GM21825 (cell line): ENCODE measurements around the gene ZNF865.
"Not testable (repeated sequence)": the region's sequence is repeated elsewhere in the genome, so short reads cannot be mapped to it uniquely, and the experiment has no call there.

Experiments used
- ATAC-seq: cut with Tn5 transposase; IDR thresholded peaks from one replicate; pipeline ENCODE4 v1.9.1; 2021; ENCODE audit warnings: mild to moderate bottlenecking, moderate library complexity; ENCODE audit not compliant: unreplicated experiment

The ZNF865 gene

DNA sequence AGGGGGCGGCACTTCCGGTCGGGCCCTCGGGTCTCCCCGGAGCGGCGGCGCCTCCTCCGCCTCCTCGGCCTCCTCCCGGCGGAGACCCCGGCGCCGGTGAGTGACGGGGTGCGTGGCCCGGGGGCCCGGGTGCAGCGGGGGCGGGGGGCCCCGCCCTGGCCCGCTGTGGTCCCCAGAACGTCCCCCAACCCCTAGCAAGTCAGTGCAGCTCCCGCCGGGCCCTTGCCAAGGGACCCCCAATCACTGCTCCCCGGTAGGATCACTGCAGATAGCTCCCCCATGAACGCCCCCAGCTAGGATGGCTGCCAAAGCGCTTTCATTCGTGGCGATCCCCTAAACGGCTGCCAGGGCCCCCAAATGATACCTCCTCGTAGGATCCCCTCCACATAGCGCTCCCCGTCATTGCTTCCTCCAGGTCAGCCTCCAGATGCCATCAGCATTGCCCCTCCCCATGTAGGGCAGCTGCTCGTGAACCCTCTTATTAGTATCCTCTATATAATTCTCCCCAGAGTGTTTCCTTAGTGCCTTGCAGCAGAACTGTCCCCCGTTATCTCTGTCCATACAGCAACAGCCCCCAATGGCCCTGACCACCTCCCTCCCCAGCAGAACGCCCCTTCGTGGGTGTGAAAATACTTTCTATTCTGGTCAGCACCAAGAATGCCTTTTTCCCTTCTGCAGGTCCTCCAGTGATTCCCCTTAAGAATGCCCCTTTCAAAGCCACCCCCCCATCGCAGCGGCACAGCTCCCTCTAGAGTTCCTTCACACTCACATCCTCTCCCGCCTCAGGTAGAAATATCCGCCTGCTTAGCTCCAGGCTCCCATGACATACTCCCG is at the start of gene ZNF865:
Gene ZNF865 (plus strand): TSS at position 11 of the 834 bp plus-strand sequence. CDS start 7,972 bp downstream, outside the sequence.
- ATAC-seq: peak; percentile 25

DNA sequence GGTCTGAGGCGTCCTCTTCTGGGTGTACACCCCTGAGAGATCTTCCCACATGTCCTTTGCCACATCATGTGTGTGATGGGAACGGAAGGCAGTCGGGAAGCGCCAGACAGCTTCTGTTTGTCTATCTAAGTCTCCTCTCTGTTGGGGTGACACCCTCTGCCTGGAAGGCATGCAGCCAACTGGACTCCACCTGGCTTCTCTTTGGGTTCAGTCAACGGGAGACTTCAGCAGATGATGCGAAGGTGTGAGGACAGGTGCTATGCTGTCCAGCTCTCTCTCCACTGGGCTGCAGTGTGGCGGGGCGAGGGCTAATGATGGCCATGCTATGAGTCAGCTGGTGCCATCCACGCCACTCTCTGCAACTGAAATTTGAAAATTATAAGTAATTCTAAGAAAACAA is 45.8 kb upstream of the ZNF865 start:
- ATAC-seq: no peak

DNA sequence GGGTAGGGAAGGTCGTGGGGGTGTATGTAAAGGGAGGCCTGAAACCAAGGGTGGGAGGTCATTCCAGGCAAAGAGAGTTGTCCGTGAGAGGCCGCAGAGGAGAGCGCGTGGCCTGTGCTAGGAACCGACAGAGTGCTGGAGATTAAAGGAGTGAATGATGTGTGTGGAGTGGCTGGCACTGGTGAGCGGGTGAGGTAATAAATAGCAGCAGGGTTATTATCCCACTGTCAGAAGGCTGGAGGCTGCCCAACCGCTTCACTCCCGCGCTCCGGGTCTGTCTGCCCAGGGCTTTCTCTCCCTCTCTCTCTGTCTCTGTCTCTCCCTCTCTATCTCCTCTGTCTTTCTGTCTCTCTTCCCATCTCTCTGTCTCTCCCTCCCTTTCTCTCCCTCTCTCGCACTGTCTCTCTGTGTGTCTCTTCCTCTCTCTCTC is 42.2 kb upstream of the ZNF865 start:
- ATAC-seq: no peak

DNA sequence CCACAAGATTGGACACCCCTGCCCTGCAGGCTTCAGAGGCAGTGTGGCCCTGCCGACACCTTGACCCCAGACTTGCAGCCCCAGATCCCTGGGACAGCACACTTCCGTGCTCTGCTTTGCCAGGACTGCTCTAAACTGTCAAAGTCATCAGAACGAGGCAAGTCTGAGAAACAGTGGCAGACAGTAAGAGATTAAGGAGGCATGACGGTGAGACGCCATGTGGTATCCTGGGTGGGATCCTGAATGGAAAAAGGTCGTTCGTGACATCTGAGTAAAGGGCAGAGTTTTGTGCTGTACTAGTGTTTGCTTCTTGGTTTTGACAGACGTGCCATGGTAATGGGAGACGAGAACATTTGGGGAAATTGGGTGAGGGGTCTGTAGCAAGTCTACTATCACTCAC is 38.6 kb upstream of the ZNF865 start:
- ATAC-seq: no peak

DNA sequence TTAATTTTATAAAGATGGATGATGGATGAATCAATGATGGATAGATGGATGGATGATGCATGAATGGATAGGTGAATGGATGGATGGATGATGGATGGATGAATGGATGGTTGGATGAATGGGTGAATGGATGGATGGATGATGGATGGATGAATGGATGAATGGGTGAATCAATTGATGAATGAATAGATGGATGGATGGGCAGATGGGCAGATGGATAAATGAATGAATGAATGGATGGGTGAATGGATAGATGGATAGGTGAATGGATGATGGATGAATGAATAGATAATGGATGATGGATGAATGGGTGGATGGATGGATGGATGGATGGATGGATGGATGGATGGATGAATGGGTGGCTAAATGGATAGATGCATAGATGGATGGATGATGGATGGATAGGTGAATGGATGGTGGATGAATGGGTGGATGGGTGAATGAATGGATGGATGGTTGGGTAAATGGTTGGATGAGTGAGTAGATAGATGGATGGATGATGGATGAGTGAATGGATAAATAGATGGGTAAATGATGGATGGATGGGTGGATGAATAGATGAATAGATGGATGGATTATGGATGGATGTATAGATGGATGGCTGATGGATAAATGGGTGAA is 37.6 kb upstream of the ZNF865 start:
- ATAC-seq: no peak

DNA sequence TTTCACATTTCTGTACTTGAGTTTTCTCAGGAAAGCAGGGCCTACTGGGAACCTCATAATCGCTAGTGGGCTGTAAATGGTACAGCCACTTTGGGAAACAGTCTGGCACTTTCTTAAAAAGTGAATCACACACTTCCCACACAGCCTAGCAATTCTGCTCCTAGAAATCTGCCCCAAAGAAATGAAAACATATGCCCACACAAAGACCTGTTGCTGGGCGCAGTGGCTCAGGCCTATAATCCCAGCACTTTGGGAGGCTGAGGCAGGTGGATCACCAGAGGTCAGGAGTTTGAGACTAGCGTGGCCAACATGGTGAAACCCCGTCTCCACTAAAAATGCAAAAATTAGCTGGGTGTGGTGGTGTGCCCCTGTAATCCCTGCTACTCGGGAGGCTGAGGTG is 36.0 kb upstream of the ZNF865 start:
- not testable (repeated sequence) for ATAC-seq

DNA sequence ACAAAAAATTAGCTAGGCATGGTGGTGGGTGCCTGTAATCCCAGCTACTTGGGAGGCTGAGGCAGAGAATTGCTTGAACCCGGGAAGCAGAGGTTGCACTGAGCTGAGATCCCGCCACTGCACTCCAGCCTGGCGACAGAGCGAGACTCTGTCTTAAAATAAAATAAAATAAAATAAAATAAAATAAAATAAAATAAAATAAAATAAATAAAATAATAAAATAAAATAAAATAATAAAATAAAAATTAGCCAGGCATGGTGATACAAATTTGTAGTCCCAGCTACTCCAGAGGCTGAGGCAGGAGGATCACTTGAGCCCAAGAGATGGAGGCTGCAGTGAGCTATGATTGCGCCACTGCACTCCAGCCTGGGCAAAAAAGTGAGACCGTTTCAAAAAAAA is 31.5 kb upstream of the ZNF865 start:
- not testable (repeated sequence) for ATAC-seq

DNA sequence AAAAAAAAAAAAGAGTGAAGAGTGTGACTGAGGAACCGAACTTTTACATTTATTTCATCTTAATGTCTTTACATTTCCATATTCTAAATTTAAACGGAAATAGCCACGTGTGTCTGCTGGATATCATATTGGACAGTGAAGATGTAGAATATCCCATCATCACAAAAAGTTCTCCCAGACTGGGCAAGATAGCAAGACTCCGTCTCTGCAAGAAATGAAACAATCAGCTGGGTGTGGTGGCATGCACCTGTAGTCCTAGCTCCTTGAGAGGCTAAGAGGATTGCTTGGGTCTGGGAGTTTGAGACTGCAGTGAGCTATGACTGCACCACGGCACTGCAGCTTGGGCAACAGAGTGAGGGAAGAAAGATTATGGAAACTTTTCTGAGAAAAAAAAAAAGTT is 28.7 kb upstream of the ZNF865 start:
- ATAC-seq: no peak

DNA sequence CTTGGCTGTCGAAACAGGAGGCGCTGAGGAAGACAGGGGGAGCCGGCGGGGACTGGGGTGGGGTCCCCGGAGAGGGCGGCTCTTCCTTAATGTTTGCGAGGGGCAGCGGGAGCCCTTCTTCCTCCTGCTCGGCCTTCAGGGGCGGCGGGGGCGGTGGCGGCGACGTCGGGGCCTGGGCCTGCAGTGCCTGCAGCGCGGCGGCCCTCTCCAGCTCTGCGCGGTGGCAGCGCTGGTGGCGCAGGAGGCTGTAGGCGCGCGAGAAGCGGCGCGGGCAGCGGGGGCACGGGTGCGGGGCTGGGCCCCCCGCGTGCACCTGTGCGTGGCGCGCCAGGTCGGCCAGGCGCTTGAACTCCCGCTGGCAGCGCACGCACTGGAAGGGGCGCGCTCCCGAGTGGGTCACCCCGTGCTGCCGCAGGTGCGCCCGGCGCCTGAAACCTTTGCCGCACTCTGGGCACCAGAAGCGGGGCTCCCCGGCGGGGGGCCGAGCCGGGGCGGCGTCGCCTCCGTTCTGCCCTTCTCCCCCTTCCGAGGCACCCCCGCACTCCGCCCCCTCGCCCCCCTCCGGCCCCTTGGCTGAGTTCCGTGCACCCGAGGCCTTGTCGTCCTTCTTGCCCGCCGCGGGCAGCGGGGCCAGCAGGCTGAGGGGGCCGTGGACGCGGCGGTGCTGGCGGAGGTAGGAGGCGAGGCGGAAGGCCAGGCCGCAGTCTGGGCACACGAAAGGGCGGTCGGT is 27.3 kb upstream of the ZNF865 start:
- no peak for ATAC-seq

DNA sequence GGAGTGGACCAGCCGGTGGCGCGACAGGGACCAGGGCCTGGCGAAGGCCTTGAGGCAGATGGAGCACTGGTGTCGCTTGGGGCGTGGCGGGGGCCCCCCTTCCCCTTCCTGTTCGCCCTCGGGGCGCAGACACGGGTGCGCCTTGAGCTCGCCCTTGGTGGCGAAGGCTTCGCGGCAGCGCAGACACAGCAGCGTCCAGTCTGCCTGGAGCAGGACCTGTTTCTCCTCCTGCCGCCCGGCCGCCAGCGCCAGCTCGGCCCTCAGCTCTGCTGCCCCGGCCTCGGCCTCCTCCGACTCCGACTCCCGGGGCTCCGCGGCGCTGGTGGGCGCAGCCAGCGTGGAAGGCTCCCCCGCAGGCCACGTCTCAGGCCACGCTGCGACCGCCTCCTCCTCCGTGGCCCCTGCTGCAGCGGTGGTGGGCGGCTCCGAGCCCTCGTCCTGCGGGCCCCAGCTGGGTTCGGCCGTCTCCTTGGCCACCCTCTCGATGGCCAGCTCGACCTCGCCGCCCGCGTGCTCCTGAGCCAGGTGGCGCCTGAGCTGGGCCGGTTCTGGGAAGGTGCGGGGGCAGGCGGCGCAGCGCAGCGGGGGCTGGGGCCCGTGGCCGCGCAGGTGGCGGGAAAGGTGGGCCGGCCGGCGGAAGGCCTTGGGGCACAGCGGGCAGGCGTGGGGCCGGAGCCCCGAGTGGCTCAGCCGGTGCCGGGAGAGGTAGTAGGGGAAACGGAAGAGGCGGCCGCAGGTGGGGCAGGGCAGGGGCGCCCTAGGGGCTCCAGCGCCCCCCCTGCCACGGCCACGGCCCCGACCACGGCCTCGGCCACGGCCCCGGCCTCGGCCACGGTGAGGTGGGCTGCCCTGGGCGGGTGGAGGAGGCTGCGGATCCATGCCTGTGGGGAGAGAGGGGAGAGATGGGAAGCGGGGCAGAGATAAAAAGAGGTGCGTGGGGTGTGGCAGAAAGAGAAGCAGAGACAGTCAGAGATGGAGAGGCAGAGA is 26.4 kb upstream of the ZNF865 start:
- ATAC-seq: no peak

DNA sequence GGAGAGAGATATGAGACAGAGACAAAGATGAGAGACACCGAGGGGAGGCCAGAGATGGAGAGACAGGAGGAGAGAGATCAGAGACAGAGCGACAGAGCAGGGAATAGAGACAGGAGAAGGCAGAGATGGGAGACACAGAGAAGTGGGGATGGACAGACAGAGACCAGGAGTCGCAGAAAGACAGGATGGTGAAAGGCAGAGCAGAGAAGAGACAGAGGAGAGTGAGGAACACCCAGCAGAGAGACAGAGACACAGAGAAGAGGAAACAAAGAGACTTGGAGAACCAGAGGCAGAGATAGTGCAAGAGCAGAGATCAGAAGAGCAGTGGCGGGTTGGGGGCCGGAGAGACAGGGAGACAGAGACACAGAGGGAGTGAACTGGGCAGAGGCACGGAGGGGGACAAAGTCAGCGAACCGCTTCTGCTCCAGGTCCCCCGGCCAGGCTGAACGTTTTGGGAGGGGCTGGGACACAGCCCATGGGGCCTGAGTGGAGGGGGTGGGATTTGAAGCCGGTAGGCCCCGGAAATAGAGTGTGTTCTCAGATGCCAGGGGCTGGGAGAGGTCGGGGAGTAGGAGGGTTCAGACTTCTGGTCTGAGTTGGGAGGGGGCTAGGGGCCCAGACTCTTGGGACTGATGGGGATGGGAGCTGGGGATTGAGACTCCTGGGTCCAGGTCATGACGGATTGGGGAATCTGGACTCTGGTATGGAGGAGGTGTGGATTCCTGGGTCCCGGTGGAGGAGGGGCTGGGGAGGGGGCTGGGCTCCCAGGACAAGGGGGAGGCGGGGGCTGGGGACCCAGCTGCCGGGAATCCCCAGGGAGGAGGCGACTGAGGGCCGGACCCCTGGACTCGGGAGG is 25.5 kb upstream of the ZNF865 start:
- no peak for ATAC-seq

DNA sequence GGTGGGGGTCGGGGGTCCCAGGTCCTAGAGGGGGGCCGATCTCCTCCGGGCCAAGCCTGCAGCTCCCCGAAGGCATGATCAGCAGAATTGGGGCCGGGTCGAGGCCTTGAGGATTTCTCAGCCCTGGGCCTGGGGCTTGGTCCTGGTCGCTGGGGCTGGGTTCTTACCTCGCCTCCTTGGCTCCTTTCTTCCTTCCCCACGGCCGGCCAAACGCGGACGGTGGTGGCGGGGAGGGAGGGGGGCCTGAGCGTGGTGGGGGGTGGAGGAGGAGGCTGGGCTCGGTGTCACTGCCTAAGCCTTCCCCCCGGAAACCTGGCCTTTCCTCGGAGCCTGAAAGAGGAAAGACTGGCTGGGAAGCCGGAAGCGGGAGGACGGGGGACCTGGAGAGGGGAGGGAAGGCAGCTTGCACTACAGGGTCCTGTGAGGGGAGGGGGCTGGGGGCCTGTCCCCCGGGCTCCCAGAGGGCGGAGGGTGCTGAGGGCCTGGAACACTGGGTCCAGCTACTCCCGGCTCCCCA is 24.8 kb upstream of the ZNF865 start, which contains the start of gene ZNF579:
Gene ZNF579 (minus strand): TSS at position 221 of the 517 bp plus-strand sequence. CDS start 1,209 bp downstream, outside the sequence.
- ATAC-seq: peak; percentile 45

DNA sequence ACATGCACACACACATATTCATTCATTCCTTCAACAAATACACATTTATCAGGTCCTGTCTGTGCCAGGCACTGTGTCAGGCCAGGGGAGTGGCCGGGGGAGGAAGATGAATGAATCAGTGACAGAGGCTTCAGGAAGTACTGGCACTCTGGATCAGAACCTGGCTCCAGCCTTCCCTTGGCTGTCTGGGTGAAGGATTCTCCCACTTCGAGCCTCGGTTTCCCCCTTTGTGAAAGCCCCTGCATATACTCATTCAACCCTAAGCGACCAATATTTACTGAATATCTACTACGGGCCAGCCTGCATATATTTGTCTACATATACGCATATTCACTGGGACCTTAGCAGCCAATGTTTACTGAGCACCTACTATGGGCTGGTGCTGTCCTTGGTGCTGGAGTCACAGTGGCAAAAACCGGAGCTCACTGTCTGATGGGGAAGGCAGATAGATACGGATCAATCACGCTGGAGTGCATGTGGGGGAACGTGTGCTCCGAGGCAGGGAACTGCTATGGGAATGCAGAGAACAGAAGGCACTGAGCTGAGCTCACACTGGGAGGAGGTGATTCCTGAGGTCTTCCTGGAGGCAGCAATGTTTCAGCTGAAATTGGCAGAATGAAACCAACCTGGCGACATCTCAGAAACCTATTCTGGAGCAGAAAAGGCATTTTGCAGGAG is 24.2 kb upstream of the ZNF865 start:
- ATAC-seq: no peak

DNA sequence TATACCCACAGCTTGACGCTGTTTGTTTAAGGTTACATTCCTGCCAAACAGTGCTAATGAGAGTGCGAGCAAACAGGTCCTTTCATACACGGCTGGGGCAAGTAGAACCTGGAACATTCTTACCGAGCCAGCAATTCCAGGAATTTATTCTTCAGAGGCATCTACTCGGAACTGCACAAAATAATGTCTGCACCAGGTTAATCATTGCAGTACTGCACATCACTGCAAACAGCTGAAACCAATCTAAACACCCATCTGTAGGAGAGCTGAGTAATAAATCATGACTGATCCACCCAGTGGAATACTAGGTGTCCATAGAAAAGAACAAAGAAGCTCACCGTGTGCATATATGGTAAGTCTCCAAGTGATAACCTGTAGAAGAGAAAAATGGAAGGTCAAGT is 23.6 kb upstream of the ZNF865 start:
- ATAC-seq: no peak

DNA sequence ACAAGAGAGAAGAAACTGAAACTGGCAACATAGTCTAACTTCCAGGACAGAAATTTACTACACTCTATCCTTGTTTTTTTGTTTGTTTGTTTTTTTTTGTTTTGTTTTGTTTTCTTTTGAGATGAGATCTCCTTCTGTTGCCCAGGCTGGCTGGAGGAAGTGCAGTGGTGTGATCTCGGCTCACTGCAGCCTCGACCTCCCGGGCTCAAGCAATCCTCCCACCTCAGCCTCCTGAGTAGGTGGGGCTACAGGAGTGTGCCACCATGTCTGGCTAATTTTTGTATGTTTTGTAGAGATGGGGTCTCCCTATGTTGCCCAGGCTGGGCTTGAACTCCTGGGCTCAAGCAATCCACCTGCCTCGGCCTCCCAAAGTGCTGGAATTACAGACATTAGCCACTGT is 23.2 kb upstream of the ZNF865 start:
- not testable (repeated sequence) for ATAC-seq

DNA sequence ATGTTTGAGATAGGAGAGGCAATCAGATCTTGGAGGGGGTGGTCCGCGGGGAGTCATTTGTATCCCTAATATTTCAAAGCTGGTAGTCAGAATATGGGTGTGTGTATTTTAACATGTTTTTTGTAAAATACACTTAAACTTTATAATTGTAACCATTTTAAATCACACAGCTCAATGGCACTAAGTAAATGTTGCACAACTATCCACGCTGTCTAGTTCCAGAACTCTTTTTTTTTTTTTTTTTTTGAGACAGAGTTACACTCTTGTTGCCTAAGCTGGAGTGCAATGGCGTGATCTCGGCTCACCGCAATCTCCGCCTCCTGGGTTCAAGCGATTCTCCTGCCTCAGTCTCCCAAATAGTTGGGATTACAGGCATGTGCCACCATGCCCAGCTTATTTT is 21.6 kb upstream of the ZNF865 start:
- ATAC-seq: not testable (repeated sequence)

DNA sequence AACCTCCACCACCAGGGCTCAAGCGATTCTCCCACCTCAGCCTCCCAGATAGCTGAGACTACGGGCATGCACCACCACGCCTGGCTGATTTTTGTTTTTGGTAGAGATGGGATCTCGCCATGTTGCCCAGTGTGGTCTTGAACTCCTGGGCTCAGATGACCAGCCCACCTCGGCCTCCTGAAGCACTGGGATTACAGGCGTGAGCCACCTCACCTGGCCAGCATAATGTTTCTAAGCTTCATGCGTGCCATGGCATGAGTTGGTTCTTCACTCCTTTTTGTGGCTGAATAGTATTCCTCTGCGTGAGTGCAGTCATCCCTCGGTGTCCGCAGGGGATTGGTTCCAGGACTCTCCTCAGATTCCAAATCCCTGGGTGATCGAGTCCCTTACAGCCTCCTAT is 20.6 kb upstream of the ZNF865 start:
- no peak for ATAC-seq

DNA sequence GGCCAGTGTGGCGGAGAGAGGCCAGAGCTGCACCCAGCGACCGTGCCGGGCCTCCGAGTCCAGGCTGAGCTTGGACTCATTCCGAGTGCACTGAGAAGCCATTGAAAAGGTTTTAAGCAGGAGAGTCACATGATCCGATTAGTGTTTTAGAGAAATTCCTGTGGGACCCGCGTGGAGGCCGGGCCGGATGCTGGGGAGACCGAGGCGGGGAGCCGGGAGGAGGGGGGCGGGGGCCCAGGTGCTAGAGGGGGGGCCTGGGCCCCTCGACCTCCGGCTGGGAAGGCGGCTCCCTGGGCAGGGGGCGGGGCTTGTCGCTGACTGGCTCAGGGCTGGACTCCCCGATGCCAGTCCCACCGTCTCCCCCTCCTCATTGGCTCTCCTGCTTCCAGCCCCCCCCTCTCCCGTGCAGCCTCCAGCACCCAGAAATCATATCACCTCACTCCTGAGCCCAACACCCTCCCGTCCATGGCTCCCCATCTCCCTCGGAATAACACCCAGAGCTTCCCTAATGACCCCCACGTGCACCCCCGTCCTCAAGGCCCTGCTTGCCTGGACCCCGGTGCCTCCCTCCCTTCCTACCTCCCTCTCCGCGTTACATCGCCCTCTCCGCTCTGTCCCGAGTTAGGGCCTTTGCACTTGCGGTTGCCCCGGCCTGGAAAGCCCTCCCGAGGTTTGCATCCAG is 19.6 kb upstream of the ZNF865 start:
- no peak for ATAC-seq
